GM12873 (cell line): Measurements from ENCODE around the gene PSMD5.

ENCODE experiments used
- TF ChIP-seq, protein P1 (sequence below): IDR thresholded peaks from 2 replicates; pipeline ENCODE4 v1.5.1; 2012; ENCODE audit warnings: low read depth, mild to moderate bottlenecking, moderate library complexity, low read length, control low read depth; ENCODE audit not compliant: insufficient read depth; ENCODE audit errors: missing control alignments

PSMD5 gene

DNA sequence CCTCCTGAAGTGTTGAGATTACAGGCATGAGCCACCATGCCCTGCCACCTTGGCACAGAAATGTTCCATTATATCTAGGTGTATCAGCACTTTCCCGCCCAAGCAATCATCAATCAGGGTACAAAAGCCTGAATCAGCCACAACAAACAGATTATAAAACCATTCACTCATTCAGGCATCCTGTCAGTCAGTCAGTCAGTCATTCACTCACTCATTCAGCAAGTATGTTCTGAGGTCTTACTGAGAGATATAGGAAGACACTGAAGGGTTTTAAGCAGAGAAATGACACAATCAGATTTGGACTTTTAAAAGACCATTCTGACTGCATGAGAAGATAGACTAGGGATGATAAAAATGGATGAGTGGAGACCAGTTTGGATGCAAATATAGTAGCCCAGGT, 13.1 kb downstream of the PSMD5 start:
- TF ChIP-seq, protein P1, sequence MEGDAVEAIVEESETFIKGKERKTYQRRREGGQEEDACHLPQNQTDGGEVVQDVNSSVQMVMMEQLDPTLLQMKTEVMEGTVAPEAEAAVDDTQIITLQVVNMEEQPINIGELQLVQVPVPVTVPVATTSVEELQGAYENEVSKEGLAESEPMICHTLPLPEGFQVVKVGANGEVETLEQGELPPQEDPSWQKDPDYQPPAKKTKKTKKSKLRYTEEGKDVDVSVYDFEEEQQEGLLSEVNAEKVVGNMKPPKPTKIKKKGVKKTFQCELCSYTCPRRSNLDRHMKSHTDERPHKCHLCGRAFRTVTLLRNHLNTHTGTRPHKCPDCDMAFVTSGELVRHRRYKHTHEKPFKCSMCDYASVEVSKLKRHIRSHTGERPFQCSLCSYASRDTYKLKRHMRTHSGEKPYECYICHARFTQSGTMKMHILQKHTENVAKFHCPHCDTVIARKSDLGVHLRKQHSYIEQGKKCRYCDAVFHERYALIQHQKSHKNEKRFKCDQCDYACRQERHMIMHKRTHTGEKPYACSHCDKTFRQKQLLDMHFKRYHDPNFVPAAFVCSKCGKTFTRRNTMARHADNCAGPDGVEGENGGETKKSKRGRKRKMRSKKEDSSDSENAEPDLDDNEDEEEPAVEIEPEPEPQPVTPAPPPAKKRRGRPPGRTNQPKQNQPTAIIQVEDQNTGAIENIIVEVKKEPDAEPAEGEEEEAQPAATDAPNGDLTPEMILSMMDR = no peak

GRCh38 chr9:120820095-120820494, 22.6 kb downstream of the PSMD5 start:
- TF ChIP-seq, protein P1 = no peak

- TF ChIP-seq, protein P1 = no peak
Observed at GRCh38 chr9:120818595-120818994, 24.1 kb downstream of the PSMD5 start.

- TF ChIP-seq, protein P1 = no peak
Observed at GRCh38 chr9:120815075-120815474, 27.6 kb downstream of the PSMD5 start.

GRCh38 chr9:120808931-120809330, 33.8 kb downstream of the PSMD5 start:
- TF ChIP-seq, protein P1 = no peak

DNA sequence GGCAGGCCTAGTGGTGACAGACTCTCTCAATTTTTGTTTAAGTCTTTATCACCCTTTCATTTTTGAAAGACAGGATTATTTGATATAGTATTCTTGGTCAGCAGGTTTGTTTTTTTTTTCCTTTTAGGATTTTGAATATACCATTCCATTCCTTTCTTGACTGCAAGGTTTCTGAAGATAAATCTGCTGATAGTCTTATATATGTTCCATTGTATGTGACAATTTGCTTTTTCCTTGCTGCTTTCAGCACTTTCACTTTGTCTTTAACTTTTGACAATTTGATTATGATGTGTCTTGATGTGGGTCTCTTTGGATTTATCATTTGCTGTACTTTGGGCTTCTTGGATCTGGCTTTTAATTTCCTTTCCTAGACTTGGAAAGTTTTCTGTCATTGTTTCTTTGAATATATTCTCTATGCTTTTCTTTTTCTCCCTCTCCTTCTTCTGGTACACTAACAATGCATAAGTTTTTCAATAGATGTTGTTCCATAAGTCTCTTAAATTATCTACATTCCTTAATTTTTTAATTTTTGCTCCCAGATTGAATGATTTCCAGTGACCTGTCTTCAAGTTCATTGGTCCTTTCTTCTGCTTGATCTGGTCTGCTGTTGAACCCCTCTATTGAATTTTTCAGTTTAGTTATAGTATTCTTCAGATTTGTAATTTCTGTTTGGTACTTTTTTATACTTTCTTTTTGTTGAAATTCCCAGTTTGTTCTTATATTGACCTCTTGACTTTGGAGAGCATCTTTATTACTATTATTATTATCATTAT, 34.9 kb downstream of the PSMD5 start:
- TF ChIP-seq, protein P1 = no peak

DNA sequence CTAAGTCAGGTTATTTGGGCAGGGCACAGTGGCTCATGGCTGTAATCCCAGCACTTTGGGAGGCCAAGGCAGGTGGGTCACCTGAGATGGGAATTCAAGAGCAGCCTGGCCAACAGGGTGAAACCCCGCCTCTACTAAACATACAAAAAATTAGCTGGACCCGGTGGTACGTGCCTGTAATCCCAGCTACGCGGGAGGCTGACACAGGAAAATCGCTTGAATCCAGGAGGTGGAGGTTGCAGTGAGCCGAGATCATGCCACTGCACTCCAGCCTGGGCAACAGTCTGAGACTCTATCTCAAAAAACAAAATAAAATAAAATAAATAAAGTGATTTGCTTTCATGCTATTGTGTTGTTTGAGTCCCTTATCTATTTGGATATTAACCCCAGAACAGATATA, 41.3 kb downstream of the PSMD5 start:
- TF ChIP-seq, protein P1 = no peak
